SKM-1 (cell line): ENCODE data around the gene CAMK1G.
A peak's percentile ranks its signal among the peaks of the same experiment; 100 is the strongest.

ENCODE experiments used
- DNase-seq: peaks from one replicate; lab custom pipeline; 2025; ENCODE audit not compliant: unreplicated experiment; lab: John Stamatoyannopoulos, UW

Gene CAMK1G

DNA sequence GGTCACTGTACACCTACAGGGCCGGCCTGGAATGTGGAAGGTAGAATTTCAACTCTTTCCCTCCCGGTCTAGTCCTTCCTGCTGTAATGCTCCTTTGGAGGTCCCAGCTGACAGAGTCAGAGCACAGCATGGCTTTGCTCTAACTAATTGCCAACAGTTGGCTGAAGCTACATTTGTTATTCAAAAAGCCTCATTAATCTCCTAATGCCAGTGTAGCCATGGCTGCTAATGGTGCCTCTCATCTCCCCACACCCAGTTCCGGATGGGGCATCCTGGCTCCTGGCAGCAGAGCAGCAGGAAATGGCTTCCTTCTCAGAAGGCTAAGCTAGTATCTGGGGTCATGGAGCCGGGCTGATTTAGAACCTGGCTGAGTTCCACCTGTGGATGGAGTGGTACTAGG lies 18.7 kb upstream of the CAMK1G start:
- no peak for DNase-seq

DNA sequence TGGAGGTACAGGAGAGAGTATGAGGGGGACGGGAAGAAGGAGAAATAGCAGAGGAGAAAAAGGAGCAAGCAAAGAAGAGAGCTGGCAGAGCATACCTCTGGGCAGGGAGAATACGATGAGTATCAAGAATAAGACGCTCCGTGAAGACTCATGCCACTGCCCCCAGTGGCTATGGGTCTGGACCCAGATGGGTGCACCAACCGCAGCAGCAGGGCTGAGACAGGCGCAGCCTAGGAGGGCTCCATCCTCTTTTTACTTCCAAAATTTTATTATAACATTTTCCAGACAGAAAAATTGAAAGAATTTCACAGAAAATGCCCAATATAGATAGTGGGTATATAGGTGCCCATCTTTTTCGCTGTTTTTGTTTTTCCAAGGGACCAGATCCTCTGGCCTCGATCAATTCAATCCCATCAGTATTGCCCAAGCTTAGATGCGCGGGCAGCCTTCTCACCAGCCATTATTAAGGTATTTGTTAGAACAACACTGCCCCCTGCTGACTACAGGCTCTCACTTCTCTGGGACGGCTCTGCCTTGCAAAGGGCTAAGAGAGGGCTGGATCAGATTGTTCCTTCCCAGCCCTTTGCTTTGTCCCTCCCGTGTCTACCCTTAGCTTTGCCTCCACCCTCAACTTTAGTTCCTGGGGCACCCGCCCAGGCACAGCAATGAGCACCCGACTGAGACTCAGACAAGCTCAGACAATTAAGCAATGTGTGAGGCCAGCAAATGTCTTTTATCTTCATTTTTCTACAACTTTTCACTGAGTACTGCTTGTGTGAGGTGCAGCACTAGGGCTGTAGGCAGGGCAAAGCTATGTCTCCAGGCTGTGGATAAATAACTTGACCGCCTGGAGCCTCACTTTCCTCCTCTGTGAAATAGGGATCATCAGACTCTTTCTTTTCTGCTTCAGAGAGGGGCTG lies 17.5 kb upstream of the CAMK1G start:
- DNase-seq, result peak; percentile 87

DNA sequence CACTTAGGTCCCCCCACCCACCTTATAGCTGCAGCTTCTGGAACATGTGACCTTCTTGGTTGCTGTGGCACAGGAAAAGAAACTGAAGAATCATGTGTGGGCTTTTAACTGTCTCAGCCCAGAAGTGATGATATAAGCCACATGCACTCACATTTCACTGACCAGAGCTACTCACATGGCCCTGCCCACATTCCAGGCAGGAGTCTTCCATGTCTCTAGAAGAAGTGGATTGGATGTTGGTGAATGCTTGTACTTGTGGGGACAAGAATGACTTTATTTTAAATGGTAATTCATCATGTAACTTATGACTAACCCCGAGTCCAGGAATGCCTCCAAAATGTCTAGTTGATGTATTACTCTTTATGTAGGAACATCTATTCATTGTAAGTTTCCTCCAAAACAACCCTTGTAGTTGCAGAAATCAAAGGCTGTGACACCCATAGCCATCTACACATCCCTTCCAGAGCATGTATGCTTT lies 15.8 kb upstream of the CAMK1G start:
- no peak for DNase-seq

DNA sequence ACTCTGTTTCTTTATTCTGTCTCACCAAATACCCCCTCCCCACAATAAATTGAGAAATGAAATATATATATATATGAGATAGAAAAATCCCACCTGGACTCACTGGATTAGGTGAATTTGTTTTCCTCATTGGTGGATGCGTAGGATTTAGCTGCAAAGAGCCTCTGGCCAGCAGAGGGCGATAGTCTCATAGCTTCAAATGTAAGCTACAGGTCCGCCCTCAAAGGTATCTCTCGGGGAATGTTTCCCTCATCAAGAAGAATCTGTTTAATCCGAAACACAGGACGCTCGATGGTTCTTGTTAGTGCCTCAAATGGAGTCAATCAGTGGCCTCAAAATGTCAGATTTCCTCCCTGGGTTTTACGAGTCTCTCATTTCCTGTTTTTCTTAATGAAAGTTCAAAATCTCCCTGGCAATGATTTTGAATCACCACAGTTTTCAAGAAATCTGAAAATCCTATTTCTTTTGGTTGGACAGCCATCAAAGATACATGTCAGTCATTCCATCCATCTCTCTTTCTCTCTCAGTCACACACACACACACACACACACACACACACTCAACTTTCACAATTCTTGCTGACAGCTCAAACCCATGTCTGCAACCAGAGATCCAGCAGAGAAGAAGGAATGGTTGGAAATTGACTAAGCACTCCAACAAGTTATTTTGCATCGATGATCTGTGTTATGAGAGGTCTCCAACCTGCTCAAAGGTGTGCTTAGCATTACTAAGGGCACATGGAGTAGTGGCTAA lies 13.9 kb upstream of the CAMK1G start:
- DNase-seq, result peak; percentile 13

DNA sequence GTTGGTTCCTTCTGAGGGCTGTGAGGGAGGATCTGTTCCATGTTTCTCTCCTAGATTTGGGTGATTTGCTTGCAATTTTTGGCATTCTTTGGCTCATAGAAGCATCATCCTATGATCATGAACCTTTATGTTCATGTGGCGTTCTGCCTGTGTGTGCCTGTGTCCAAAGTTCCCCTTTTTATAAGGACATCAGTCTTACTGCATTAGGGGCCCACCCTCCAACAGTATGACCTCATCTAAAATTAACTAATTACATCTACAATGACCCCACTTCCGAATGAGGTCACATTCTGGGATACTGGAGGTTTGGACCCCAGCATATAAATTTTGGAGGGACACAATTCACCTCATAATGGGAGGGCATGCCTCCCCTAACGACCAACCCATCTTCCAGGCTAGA lies 12.8 kb upstream of the CAMK1G start:
- DNase-seq, result no peak

DNA sequence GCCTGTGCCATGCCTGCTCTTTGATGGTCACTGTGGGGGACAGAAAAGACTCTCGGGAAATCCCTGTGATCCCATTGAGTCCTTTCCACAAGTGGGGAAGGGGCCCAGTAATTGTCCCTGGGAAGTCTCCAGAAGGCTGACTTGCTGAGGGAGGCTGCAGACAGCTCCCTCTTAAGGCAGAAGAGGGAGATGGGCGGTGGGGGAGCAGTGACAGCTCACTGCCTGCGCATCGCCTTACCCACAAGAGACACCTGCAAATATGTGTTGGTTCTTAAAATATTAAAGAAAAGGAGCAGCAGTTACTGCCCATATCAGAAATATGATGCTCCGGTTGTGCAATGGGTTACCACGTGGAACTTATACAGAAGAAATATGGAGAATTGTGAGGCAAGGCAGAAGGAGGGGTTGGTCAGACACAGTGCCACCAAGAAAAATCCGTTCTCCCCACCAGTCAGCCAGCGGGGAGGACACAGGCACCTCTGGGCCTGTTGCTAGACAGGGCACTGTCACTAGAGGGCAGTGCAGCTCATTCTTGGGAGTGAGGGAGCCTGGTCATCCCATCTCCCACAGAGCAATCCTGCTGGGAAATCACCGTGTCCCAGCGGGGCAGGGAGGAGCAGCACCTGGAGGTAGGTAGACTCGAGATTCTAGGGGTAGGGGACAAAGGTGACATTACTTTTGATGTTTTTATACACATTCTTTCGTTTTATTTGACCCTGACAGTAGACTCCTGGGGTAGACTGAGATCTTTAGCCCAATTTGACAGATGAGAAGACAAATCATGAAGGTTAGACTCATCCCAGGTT lies 6.9 kb upstream of the CAMK1G start:
- peak; percentile 47 for DNase-seq

DNA sequence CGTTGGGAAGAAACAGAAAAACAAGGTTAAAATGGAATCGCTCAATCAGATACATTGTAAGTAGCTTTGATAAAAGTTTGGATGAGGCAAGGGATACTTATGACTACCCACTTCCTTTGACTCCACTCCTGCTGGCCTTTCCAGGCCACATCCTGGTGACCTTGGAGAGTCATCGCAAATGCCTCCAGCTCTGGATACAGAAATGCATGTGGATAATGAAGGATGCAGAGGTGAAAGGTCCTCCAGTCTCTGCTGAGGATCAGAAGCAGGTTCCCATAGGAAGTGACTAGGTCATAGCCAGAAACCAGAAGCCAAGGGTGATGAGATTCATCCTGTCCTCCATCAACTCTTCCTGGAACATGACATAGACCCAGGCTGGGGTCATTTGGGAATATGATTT lies 6.2 kb upstream of the CAMK1G start:
- DNase-seq, result no peak

DNA sequence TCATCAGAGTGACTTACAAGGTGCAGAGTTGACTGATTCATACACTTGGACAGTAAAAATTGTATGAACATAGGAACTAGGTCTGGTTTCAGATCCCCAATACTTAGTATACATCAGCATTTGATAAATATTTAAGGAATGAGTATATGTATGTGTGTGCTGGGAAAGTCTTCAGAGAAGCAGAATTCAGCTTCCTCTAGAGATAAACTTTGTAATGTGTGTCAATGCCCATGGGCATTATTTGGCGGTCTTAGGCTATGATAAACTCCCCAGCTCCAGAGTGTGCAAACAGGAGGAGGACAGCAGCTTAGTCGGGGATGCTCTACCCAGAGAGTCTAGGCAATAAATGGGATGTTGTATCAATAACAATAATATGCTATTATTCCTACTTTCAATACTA lies 2.9 kb upstream of the CAMK1G start:
- DNase-seq, result no peak

DNA sequence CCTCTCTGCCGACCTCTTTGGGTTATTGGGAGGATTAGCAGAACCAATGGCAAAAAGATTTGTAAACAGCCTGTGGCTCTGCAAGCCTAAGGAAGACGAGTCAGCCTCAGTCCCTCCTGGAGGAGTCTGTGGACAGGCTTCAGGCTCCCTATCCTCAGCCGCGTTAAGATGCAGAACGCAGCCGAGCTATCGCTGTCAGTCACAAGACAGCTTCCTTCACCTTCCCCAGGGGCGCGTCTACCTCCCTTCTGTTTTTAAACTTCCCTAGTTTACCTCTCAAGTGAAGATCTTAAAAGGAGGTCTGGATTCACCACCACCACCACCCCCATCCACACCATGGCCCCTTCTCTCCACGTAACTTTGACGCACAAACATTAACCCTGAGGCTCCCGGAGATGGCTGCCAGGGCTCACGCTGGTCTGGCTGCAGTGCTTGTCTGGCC lies 738 bp downstream of the CAMK1G start:
- DNase-seq, result no peak

DNA sequence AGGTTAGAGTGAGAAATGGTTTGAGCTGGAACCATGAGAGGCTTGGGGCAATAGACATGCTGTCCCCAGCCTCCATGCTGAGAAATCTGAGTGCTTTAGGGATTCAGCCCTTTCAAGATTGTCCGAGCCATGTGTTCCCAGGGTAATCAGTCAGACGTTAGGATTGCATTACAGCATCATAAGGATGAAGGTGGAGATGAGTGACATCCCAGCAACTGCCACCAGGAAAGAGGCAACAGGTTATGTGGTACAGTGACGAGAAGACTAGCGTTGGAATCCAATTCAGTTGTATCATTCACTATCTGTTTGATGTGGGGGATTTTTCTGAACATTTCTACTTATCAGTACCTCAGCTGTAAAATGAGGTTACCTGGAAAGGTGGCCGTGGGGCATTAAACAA lies 1.7 kb downstream of the CAMK1G start:
- no peak for DNase-seq

DNA sequence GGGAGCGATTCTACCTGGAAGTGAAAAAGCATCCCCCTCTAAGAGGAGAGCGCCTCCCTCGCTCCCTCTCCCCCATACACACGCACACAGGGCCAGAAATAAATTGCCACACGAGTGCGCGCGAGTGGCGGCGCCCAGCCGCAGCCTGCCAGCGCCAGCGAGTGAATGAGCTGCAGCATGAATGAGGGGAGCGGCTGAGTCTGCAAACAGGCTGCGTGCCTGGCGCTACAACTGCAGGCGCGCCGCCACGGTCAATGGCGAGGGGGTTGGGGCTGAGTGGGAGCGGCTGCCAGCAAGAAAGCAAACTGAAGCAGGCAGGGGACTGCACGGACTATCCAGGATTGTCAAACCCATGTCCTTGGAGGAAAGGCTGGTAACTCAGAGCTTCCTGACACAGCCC lies 2.2 kb downstream of the CAMK1G start:
- DNase-seq, result no peak

DNA sequence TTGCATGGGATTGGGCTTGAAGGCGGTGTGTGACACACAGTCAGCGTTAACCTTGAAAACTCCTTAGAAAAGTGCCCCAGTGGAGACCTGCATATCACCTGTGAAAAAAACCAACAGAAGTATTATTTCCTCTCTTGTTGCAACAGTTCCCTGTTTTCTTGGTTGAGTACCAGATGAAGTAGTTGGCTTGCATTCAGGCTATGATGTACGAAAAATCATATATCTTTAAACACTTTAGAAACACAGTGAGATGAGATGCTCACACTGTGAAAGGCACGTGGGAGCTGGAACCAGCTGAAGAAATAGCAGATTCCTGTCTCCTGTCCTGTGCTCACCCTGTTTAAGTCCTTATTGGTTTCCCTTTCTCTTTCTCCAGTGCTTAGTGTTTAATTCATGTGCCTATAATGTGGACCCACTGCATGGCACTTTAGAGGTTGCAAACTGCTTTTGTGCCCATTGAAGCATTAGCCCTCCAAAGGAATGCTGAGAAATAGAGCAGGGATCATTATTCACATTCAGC lies 2.8 kb downstream of the CAMK1G start:
- no peak for DNase-seq

DNA sequence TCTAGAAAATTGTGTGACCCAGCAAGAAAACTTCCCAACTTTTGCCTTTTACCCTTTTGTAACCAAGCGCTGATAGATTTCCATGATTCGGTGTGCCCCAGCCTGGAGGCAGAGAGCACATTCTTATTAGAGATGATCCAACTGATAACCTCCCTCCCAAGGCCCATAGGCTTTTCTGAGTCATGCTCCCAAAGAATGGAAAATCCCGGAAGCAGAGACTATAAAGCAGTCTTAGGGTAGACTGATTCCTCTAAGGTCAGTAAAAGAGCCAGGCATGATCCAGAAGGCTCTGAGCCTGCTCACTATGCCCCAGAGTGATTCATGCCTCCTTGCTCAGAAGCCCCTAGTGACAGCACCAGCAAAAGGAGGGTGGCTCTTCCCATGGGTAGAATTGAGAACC lies 4.3 kb downstream of the CAMK1G start:
- DNase-seq, result no peak

DNA sequence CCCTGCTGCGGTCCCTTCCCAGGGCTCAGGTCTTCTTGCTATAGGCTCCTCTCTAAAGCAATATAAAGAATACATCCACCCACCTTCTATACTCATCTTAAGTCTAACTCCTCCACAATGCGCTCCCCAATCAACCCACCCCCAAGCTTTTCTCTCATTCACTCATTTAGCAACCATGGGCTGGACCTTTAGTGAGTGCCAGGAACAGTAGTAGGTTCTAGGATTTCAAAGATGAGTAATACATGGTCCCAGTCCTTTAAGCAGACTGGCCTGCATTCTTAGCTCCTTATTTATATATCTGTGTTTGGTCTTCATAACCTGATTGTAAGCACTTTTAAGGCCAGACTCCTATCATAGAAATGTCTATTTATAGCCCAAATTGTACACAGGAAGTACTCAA lies 5.9 kb downstream of the CAMK1G start:
- no peak for DNase-seq

DNA sequence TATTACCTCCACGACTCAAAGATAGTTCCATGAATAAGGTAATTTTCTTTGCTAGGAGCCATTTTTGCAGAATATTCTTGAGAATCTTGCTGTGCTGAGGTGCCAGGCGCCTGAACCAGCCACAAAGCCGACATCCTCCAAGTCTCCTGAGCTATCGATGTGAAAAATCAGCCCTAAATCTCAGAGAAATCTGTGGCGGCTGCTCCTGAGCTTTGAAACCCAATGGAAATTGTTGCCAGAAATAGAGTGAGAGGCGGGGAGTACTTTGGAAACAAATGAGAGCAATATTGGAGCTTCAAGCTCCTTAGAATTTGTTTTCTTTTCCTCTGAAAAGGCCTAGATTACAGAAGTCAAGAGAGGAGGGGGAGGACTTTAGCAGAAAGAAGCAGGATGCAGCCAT lies 6.3 kb downstream of the CAMK1G start:
- no peak for DNase-seq

DNA sequence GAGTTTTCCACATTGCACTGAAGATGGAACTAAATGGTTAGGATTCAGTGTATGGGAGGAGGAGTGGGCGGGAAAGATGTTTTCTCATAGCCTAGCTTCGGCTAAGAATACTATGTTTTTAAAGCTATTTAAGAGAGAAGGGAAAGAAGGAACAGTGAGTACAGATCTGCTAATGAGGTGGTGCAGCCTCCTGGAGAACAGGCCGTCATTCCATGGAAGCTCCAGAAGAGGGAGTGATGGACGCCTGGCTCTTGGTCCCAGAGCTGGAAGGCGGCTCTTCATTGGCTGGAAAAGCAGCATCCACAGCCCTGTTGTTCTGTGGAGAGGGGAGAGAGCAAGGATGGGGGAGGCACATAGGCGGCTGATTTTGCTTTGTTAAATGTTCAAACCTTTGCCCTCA lies 6.9 kb downstream of the CAMK1G start:
- no peak for DNase-seq

DNA sequence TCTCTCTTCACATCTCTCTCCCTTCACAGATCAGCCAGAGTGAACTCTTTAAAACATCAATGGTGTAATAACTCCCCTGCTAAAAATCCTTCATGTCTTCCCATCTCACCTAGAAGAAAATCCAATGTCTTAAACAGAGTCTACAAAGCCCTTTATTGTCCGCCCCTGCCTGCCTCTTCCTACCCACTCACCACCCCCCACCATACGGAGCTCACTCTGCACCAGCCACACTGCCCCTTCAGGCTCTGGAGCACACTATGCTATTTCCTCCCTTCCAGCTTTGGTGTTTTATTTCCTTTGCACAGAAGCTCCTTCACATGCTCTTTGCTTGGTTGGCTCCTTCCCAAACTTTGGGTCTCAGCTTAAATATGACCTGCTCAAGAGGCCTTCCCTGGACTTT lies 10.2 kb downstream of the CAMK1G start:
- no peak for DNase-seq

DNA sequence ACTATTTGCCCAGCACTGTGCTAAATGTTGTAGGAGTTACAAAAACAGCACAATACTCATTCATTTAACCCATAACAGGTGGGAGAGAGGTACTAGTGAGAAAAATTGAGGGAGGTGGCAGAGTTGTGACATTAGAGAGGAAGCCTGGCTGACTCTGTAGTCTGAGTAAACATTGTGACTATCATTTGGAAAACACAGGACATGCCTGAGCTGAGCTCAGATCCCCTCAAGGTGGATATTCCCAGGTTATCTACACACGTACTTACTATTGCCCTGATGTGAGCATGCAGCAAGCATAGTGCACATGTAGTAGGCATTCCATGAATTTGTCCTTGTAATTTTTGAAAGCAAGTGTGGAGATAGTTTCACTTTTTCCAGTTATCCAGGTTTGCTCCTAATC lies 10.9 kb downstream of the CAMK1G start:
- no peak for DNase-seq

DNA sequence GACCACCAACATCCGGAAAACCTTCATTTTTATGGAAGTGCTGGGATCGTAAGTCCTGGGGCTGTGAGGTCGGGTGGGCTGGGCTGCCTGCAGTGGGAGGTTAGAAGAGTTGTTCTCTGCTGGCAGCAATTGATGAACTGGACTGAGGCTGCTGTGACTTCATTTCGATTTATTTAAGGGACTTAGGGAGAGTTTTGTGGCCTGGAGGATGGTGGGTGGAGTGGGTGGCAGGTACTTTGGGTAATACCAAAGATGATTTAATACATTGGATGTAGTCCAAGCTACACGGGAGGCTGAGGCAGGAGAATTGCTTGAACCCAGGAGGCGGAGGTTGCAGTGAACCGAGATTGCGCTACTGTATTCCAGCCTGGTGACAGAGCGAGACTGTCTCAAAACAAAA lies 11.5 kb downstream of the CAMK1G start:
- DNase-seq, result no peak

DNA sequence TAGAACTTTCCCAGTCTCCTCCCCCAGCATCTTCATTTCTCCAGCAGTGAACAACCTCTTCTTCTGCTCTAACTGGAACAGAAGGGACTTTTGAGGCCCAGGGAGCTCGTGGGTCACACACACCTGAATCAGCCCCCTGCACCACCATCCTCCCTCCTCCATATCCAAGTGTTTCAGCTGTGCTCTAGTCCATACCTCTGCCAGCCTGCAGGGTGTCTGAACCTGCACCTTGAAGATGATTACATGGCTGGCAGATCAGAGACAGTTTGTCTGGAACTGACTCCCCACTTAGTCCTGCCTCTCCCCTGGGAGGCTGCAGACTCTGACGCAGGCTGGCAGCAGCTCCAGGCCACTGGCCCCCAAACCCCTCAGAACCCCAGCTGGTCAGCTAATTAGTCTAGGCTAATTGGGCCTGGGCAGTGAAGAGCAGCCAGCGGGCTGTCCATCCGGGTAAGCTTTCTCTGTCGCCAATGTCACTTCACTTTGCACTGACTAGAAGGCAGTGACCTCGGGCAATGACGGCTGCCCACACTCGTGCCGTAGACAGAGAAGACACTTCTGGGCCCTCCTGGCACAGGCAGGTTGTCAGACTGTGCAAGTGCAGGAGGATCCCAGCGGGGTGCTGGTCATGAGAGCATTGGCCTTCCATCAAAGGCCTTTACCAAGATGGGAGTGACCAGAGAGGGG lies 12.2 kb downstream of the CAMK1G start:
- DNase-seq, result no peak

DNA sequence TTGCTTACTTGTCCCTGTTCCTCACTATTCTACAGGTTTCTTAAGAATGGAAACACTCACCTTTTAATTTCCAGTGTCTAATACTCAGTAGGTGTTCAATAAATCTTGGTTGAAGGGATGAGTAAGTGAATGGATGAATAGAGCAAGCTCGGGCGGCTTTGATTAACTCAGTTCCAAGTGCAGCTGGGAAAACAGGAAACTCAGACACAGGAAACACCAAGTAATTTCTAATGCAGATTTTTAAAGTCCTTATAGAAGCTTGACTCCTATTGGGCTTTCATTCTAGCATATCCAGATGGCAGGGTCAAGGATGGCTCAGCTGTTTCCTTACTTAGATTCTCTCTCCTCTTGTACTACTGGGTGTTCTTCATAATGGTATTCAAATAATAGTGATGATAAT lies 14.0 kb downstream of the CAMK1G start:
- DNase-seq, result no peak
